ENCODE data around the gene TRMT2A.

Gene TRMT2A

GRCh38 chr22:20085651-20086050, 31.4 kb downstream of the TRMT2A start:
- no peak for DNase-seq (ENCODE audit: extremely low read depth, low read depth)
- TF ChIP-seq CTCF (IDR thresholded peaks at IDR 0.05; ENCODE audit: low read depth, low read length) = no peak

- DNase-seq (ENCODE audit: extremely low read depth, low read depth) = no peak
- TF ChIP-seq CTCF (IDR thresholded peaks at IDR 0.05; ENCODE audit: low read depth, low read length) = peak; percentile 21
Measured at GRCh38 chr22:20084547-20085413, 32.2 kb downstream of the TRMT2A start.

GRCh38 chr22:20083891-20084546, 33.0 kb downstream of the TRMT2A start:
- DNase-seq (ENCODE audit: extremely low read depth, low read depth) = no peak

GRCh38 chr22:20083157-20083890, 33.7 kb downstream of the TRMT2A start:
- no peak for TF ChIP-seq CTCF (IDR thresholded peaks at IDR 0.05; ENCODE audit: low read depth, low read length)
- no peak for DNase-seq (ENCODE audit: extremely low read depth, low read depth)

More at GRCh38 chr22:20083891-20084546, 33.0 kb downstream of the TRMT2A start:
- TF ChIP-seq CTCF (IDR thresholded peaks at IDR 0.05; ENCODE audit: low read depth, low read length) = no peak

- TF ChIP-seq CTCF (IDR thresholded peaks at IDR 0.05; ENCODE audit: low read depth, low read length) = no peak
- no peak for DNase-seq (ENCODE audit: extremely low read depth, low read depth)
Measured at GRCh38 chr22:20080776-20081654, 36.0 kb downstream of the TRMT2A start.

GRCh38 chr22:20080445-20080775, 36.6 kb downstream of the TRMT2A start:
- TF ChIP-seq CTCF (IDR thresholded peaks at IDR 0.05; ENCODE audit: low read depth, low read length) = no peak
- peak; percentile 15 for DNase-seq (ENCODE audit: extremely low read depth, low read depth)
